Uterus (tissue), 4 donors: ENCODE data around the gene PSME3IP1. TPM values are rescaled to one million over a fixed set of nuclear protein-coding genes. Genes with fewer than 3 reads are reported as not detected.
"Not testable (repeated sequence)": the region's sequence is repeated elsewhere in the genome, so short reads cannot be mapped to it uniquely, and the experiment has no call there.

Experiments used
- DNase-seq, 2 donors: peaks; one replicate each; pipeline ENCODE4 v3.0.0-alpha.2; 2019 to 2020
- H3K27ac ChIP-seq, 2 donors: fragments of 200-600 bp; sonication (generic); 1 replicate in 1 of 2; 2 replicates in 1 of 2; pipeline ENCODE4 v1.5.1; 2016 to 2018
- H3K27me3 ChIP-seq, 2 donors: fragments of 200-600 bp; sonication (generic); one replicate each; pipeline ENCODE4 v1.5.1; 2018 to 2019; ENCODE audit warnings: control low read depth in 1 of 2
- H3K36me3 ChIP-seq, 2 donors: fragments of 200-600 bp; sonication (generic); one replicate each; pipeline ENCODE4 v1.5.1; 2019; ENCODE audit warnings: control low read depth in 1 of 2
- H3K4me1 ChIP-seq, 2 donors: fragments of 200-600 bp; sonication (generic); one replicate each; pipeline ENCODE4 v1.5.1; 2018 to 2019; ENCODE audit warnings: control low read depth in 1 of 2
- H3K4me3 ChIP-seq, 2 donors: fragments of 200-600 bp; sonication (generic); 1 replicate in 1 of 2; 2 replicates in 1 of 2; pipeline ENCODE4 v1.5.1; 2018 to 2019; ENCODE audit warnings: mild to moderate bottlenecking in 1 of 2
- H3K9me3 ChIP-seq, 2 donors: fragments of 200-600 bp; sonication (generic); one replicate each; pipeline ENCODE4 v1.5.1; 2019; ENCODE audit warnings: control low read depth in 1 of 2
- CTCF ChIP-seq, 4 experiments: fragments of 200-600 bp in 2 of 4; fragments of 450-650 bp in 2 of 4; sonication (generic) in 2 of 4; IDR thresholded peaks; one replicate each; pipeline ENCODE4 v1.5.1; 2016 to 2019; ENCODE audit warnings: antibody characterized with exemption in 4 of 4, mild to moderate bottlenecking in 2 of 4, moderate library complexity in 1 of 4
- POLR2A ChIP-seq, 2 donors: fragments of 450-650 bp; IDR thresholded peaks; one replicate each; pipeline ENCODE4 v1.6.1; 2016; ENCODE audit warnings: antibody characterized with exemption in 2 of 2, mild to moderate bottlenecking in 1 of 2, moderate library complexity in 1 of 2
- intact Hi-C: fragments of 100-400 bp; cut with DNase I; formaldehyde crosslinking; loops from one replicate; pipeline ENCODE4 v1.15.1; 2023; ENCODE audit warnings: low total_unique reads
- total RNA-seq, 4 donors: library from RNA; depleted of rRNA in 3 of 4; stranded (reverse); fragments of >200 nt in 3 of 4; gene quantifications; one replicate each; pipeline versions ENCODE4 v1.1.0 to v1.2.4, GENCODE V29; 2014 to 2023
- donor health status: DM: yes; HTN: yes; CAD: no.

PSME3IP1 gene
- total RNA-seq, 4 donors from 2014 or later, result 45.3 to 323 (median 75.1) TPM

- TF ChIP-seq CTCF (IDR thresholded peaks at IDR 0.05) (no peak), POLR2A (IDR thresholded peaks at IDR 0.05) (no peak)
- intact Hi-C loops, result no loop called here
- no peaks in the 10 kb centered on the region for H3K27me3 ChIP-seq
- no peaks in the 10 kb centered on the region for H3K9me3 ChIP-seq
- H3K4me1 ChIP-seq, result no peaks in the 10 kb centered on the region
- H3K27ac ChIP-seq, result no peak overlapping the region
- H3K4me3 ChIP-seq, result no peak overlapping the region
- DNase-seq, result no peak
- H3K36me3 ChIP-seq, result no peaks in the 10 kb centered on the region
Measured at GRCh38 chr16:57208926-57209325, 23.1 kb upstream of the PSME3IP1 start.

- TF ChIP-seq CTCF (IDR thresholded peaks at IDR 0.05) (no peak), POLR2A (IDR thresholded peaks at IDR 0.05) (no peak)
- H3K4me1 ChIP-seq, result no peaks in the 10 kb centered on the region
- DNase-seq, result no peak
- no peaks in the 10 kb centered on the region for H3K36me3 ChIP-seq
- H3K4me3 ChIP-seq, result no peak overlapping the region
- no peak overlapping the region for H3K27ac ChIP-seq
- H3K27me3 ChIP-seq, result no peaks in the 10 kb centered on the region
- no peaks in the 10 kb centered on the region for H3K9me3 ChIP-seq
- intact Hi-C loops, result no loop called here
Measured at GRCh38 chr16:57204675-57205074, 18.8 kb upstream of the PSME3IP1 start.

- Histone ChIP-seq H3K27me3 (no peaks in the 10 kb centered on the region), H3K27ac (no peak overlapping the region), H3K9me3 (no peaks in the 10 kb centered on the region), H3K4me3 (no peak overlapping the region), H3K4me1 (no peaks in the 10 kb centered on the region), H3K36me3 (no peaks in the 10 kb centered on the region)
- intact Hi-C loops, result no loop called here
- TF ChIP-seq CTCF (IDR thresholded peaks at IDR 0.05) (no peak), POLR2A (IDR thresholded peaks at IDR 0.05) (no peak)
- DNase-seq, result no peak
Measured at GRCh38 chr16:57203451-57203850, 17.6 kb upstream of the PSME3IP1 start.

- no peak overlapping the region for H3K27ac ChIP-seq
- H3K9me3 ChIP-seq, result no peaks in the 10 kb centered on the region
- DNase-seq, result no peak
- H3K4me3 ChIP-seq, result no peak overlapping the region
- TF ChIP-seq CTCF (IDR thresholded peaks at IDR 0.05) (no peak), POLR2A (IDR thresholded peaks at IDR 0.05) (no peak)
- no peaks in the 10 kb centered on the region for H3K4me1 ChIP-seq
- H3K36me3 ChIP-seq, result no peaks in the 10 kb centered on the region
- intact Hi-C loops, result no loop called here
- no peaks in the 10 kb centered on the region for H3K27me3 ChIP-seq
Measured at GRCh38 chr16:57202095-57202886, 16.5 kb upstream of the PSME3IP1 start.

- H3K9me3 ChIP-seq, DNase-seq, H3K27me3 ChIP-seq, H3K36me3 ChIP-seq, H3K4me1 ChIP-seq, H3K27ac ChIP-seq, intact Hi-C loops, H3K4me3 ChIP-seq: not testable (repeated sequence)
Measured at GRCh38 chr16:57200926-57201325, 15.1 kb upstream of the PSME3IP1 start.

- intact Hi-C loops, H3K4me3 ChIP-seq, H3K36me3 ChIP-seq, H3K9me3 ChIP-seq, H3K4me1 ChIP-seq, H3K27ac ChIP-seq, H3K27me3 ChIP-seq, DNase-seq: not testable (repeated sequence)
Measured at GRCh38 chr16:57200321-57200720, 14.5 kb upstream of the PSME3IP1 start.
